Prostate gland (tissue), 2 donors: ENCODE results near the gene DAAM1.

Source experiments
- CTCF ChIP-seq, 4 experiments: fragments of 200-600 bp in 2 of 4; fragments of 450-650 bp in 2 of 4; sonication (generic) in 2 of 4; IDR thresholded peaks; 1 replicate in 3 of 4; 2 replicates in 1 of 4; pipeline ENCODE4 v1.5.1; 2016 to 2019; ENCODE audit warnings: antibody characterized with exemption in 4 of 4, mild to moderate bottlenecking in 2 of 4, moderate library complexity in 2 of 4
- POLR2A ChIP-seq: fragments of 450-650 bp; IDR thresholded peaks from one replicate; pipeline ENCODE4 v1.6.1; 2016; ENCODE audit warnings: antibody characterized with exemption, mild to moderate bottlenecking

DNA sequence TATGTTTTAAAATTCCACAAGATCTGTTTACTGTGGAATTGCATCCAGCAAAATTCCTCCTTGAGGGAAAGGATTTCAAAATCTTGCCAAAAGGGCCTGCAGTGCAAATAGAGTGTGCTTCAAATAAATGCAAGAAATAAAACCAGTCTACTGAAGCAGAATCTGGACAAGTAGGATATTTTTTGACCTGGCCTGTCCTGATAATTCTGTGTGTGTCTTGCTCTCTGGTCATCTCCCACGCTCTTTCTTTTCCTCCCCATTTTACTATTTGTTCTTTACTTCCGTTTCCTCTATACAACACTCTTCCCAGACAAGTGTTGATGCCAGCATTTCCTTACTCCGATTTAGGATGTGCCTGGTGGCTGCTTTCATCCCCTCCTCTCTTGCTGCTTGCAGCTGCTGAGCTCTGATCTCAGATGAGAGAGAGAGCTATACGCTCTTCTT, 160.8 kb downstream of the DAAM1 start:
- TF ChIP-seq CTCF (IDR thresholded peaks at IDR 0.05) (no peak), POLR2A (no peak)
